ENCODE data around the gene AUP1.

DNA sequence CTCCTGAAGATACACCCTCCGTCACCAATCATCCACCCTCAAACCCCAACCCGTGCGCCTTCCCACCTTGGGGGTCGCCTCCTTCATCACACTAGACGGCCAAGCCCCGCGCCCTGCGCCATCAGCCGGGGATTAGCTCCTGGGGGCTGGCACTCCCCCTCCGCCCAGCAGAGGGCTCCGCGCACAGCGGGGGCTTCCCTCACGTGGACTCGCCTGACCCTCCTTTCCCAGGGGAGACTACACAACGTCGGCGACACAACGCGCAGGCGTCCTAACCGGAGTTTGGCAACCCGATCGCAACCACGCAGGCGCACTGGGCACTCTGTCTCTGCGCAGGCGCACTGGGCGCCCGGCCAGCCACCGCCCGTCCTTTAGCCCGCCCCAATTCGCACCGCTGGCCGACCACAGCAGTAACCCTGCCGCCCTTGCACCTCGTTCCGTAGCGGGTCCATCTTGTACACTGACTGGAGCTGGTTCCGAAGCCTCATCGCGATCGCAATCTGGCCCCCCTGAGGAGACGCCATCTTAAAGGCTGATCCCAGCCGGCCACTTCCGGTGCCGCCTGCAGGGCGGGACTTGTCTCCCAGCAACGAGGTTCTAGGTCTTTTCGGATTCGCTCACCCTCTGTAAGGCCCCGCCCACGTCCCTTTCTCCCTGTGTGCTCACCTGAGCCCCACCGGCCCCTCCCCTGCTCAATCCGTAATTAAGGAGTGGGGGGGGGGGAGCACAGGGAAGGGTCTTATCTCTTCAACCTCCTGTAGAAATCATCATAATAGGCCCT, 22.2 kb downstream of the AUP1 start, which contains the start of gene PCGF1:
- TF ChIP-seq POLR2A (IDR thresholded peaks at IDR 0.05) = peak in 1 of 2 donors; percentile 55
- TF ChIP-seq CTCF (IDR thresholded peaks at IDR 0.05) = peak; percentile 21 to 64 (median 42)

All from heart left ventricle (tissue), 13 donors.